HEK293T (cell line): ENCODE measurements around the gene FUT7.

Experiments
- ARNT ChIP-seq: fragments of 450-650 bp; IDR thresholded peaks from 2 replicates; pipeline ENCODE4 v1.6.1; 2017; ENCODE audit warnings: mild to moderate bottlenecking
- PKNOX1 ChIP-seq: fragments of 450-650 bp; IDR thresholded peaks from 2 replicates; pipeline ENCODE4 v1.6.1; 2016

GRCh38 chr9:137054932-137055384 lies 23.1 kb upstream of the FUT7 start:
- TF ChIP-seq PKNOX1, result no peak
- no peak for TF ChIP-seq ARNT
